Activated CD8-positive, alpha-beta memory T cell treated with anti-CD3 and anti-CD28 coated beads, Interleukin-2, amount 50 U/mL, for 48 hours (primary cell): ENCODE data around the gene RAE1.

Experiments
- DNase-seq: peaks from one replicate; pipeline ENCODE4 v3.0.0-alpha.2; 2020

Gene RAE1

GRCh38 chr20:57389695-57390603, 38.9 kb downstream of the RAE1 start:
- peak; percentile 86 for DNase-seq

GRCh38 chr20:57390604-57391438, 39.8 kb downstream of the RAE1 start, which contains the start of gene RBM38:
TSS of gene RBM38 (plus strand) at chr20:57391396. CDS start at chr20:57391582, 186 bp downstream.
- DNase-seq: peak; percentile 94

GRCh38 chr20:57391439-57392301, 40.6 kb downstream of the RAE1 start:
- peak; percentile 75 for DNase-seq

- peak; percentile 85 for DNase-seq
Observed at GRCh38 chr20:57392512-57393271, 41.6 kb downstream of the RAE1 start.

- DNase-seq: no peak
Observed at GRCh38 chr20:57393321-57394120, 42.5 kb downstream of the RAE1 start.

GRCh38 chr20:57394121-57395082, 43.3 kb downstream of the RAE1 start:
- no peak for DNase-seq

- DNase-seq: no peak
Observed at GRCh38 chr20:57395111-57395966, 44.3 kb downstream of the RAE1 start.

GRCh38 chr20:57396212-57396983, 45.3 kb downstream of the RAE1 start:
- DNase-seq: no peak

GRCh38 chr20:57396984-57397692, 46.1 kb downstream of the RAE1 start:
- DNase-seq: no peak

- DNase-seq: no peak
Observed at GRCh38 chr20:57397693-57398108, 46.6 kb downstream of the RAE1 start.

GRCh38 chr20:57398231-57398821, 47.3 kb downstream of the RAE1 start:
- DNase-seq: peak; percentile 90

- DNase-seq: no peak
Observed at GRCh38 chr20:57398901-57399535, 48.0 kb downstream of the RAE1 start.

GRCh38 chr20:57399587-57400155, 48.6 kb downstream of the RAE1 start:
- DNase-seq: peak; percentile 76

- DNase-seq: no peak
Observed at GRCh38 chr20:57400231-57400701, 49.2 kb downstream of the RAE1 start.

GRCh38 chr20:57400821-57401564, 49.9 kb downstream of the RAE1 start:
- no peak for DNase-seq
